Naive B cell (primary cell): ENCODE measurements around the gene RNF135. TPM values are rescaled to one million over a fixed set of nuclear protein-coding genes. Genes with fewer than 3 reads are reported as not detected.
A peak's percentile ranks its signal among the peaks of the same experiment; 100 is the strongest.
"Not testable (repeated sequence)": the region's sequence is repeated elsewhere in the genome, so short reads cannot be mapped to it uniquely, and the experiment has no call there.

Experiments used
- ATAC-seq, 2 donors: fragments of 150-1000 bp; cut with Tn5 transposase; 2 replicates each; pipeline ENCODE4 v1.10.0; 2021; ENCODE audit warnings: low read depth in 2 of 2, mild to moderate bottlenecking in 2 of 2, moderate library complexity in 2 of 2
- DNase-seq: peaks from one replicate; pipeline ENCODE4 v3.0.0; 2022
- H3K27ac Mint-ChIP-seq, 6 donors: one replicate each; pipeline ENCODE4 v1.8.0; 2020 to 2022; ENCODE audit warnings: mild to moderate bottlenecking in 6 of 6, mixed read lengths in 6 of 6, moderate library complexity in 5 of 6, inconsistent platforms in 2 of 6
- H3K27me3 Mint-ChIP-seq, 3 donors: one replicate each; pipeline ENCODE4 v1.8.0; 2021 to 2022; ENCODE audit warnings: mixed read lengths in 3 of 3, mild to moderate bottlenecking in 1 of 3
- H3K36me3 Mint-ChIP-seq, 2 donors: one replicate each; pipeline ENCODE4 v1.8.0; 2020 to 2022; ENCODE audit warnings: mixed read lengths in 2 of 2, inconsistent platforms in 1 of 2, mild to moderate bottlenecking in 1 of 2
- H3K4me1 Mint-ChIP-seq, 3 donors: one replicate each; pipeline ENCODE4 v1.8.0; 2020 to 2022; ENCODE audit warnings: mixed read lengths in 3 of 3, inconsistent platforms in 1 of 3, mild to moderate bottlenecking in 1 of 3, moderate library complexity in 1 of 3
- H3K4me3 Mint-ChIP-seq, 8 donors: one replicate each; pipeline ENCODE4 v1.8.0; 2020 to 2022; ENCODE audit warnings: mild to moderate bottlenecking in 8 of 8, mixed read lengths in 8 of 8, moderate library complexity in 8 of 8, inconsistent platforms in 2 of 8
- H3K9me3 Mint-ChIP-seq, 7 donors: one replicate each; pipeline ENCODE4 v1.8.0; 2020 to 2022; ENCODE audit warnings: mixed read lengths in 7 of 7, mild to moderate bottlenecking in 5 of 7, inconsistent platforms in 2 of 7, moderate library complexity in 1 of 7
- polyA plus RNA-seq, 6 donors: library from polyadenylated mRNA; unstranded; fragments of 300-500 nt; fragmentation: Illumina TruSeq; gene quantifications; one replicate each; pipeline ENCODE4 v1.2.3, GENCODE V29; 2021; ENCODE audit warnings: low read depth in 6 of 6

The RNF135 gene
- polyA plus RNA-seq, 6 donors from 2014 or later, result 34.0 to 50.2 (median 43.1) TPM

DNA sequence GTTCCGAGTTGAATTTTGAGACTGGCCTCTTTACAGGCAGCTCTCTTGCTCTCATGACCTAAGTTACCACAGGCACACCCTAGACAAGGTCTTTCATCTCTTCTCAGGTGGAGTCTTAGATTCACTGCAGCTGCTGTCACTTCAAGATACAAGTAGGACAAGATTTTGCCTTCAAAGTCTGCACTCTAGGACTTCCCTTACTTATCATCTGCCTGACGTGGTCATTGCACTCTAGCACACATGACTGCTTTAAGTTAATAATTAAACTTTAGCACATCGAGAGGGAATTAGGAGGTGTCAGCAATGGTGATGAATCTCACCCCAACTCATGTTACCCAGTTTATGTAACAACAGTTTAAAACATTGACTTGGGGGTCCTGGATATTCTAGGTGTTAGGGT, 25.6 kb downstream of the RNF135 start:
- Mint-ChIP-seq H3K9me3 (no peaks in the 10 kb centered on the region), H3K36me3 (peaks cover 13 to 20% of the 10 kb centered on the region in 2 donors), H3K4me3 (no peak overlapping the region), H3K27me3 (no peaks in the 10 kb centered on the region), H3K4me1 (no peaks in the 10 kb centered on the region), H3K27ac (no peak overlapping the region)
- ATAC-seq (no peak), DNase-seq (no peak)

DNA sequence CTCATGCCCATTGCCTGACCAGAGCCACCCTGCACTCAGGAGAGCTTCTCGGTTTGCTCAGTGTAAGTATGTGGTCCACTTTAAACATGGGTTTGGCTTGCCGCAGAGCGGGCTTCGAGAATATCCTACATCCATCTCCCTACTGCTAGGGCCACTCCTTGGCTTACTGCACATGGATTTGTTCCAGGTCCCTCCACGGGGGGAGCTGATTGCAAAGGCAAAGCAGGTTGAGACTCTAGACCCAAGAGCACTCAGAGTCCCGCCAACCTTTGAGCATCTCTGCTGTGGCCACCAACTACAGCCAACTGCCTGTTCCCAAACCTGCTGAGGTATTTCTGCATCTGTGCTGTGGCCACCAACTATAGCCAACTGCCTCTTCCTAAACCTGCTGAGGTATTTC, 26.4 kb downstream of the RNF135 start:
- no peaks in the 10 kb centered on the region for H3K27me3 Mint-ChIP-seq
- H3K36me3 Mint-ChIP-seq, result peaks cover 19 to 27% of the 10 kb centered on the region in 2 donors
- DNase-seq (no peak), ATAC-seq (no peak)
- H3K4me3 Mint-ChIP-seq, result no peak overlapping the region
- no peaks in the 10 kb centered on the region for H3K4me1 Mint-ChIP-seq
- no peaks in the 10 kb centered on the region for H3K9me3 Mint-ChIP-seq
- peak overlapping the region in 2 of 6 donors; percentile 47 to 59 for H3K27ac Mint-ChIP-seq

DNA sequence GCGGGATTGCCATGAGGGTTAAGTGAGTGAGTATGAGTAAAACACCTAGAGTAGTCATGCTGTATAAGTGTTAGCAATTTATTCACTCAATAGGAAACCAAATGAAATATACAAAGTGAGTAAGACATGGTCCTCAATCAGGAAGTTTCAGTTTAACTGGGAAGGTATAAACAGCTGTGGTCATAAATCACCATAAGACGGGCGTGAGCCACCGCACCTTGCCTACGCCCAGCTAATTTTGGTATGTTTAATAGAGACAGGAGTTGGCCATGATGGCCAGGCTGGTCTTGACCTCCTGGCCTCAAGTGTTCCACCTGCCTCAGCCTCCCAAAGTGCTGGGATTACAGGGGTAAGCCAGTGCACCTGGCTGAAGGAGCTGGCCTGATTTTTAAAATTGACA, 27.0 kb downstream of the RNF135 start:
- no peak for DNase-seq
- Mint-ChIP-seq H3K9me3 (no peaks in the 10 kb centered on the region), H3K27ac (peak overlapping the region in 2 of 6 donors; percentile 47 to 59), H3K36me3 (peaks cover 19 to 27% of the 10 kb centered on the region in 2 donors), H3K4me1 (no peaks in the 10 kb centered on the region), H3K27me3 (no peaks in the 10 kb centered on the region), H3K4me3 (no peak overlapping the region)
- ATAC-seq, result no peak

DNA sequence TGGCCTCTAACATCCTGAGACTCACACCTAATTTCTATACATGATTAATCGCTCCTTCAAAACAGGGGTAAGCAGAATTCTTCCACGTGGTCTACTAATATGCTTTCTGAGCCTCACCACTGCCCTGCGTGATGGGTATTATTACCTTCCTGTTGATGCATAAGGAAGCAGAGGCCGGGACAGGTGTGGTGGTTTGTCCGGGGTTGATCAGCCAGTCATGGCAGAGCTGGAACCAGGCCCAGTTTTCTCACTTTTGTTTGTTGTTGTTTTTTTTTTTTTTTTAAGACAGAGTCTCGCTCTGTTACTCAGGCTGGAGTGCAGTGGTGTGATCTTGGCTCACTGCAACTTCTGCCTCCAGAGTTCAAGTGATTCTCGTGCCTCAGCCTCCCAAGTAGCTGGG, 31.2 kb downstream of the RNF135 start:
- Mint-ChIP-seq H3K9me3 (peaks cover 0 to 3% (median 0%) of the 10 kb centered on the region in 7 donors), H3K27ac (peak overlapping the region in 1 of 6 donors; percentile 44), H3K27me3 (no peaks in the 10 kb centered on the region), H3K36me3 (peaks cover 19 to 27% of the 10 kb centered on the region in 2 donors), H3K4me1 (peaks cover 10 to 14% (median 13%) of the 10 kb centered on the region in 3 donors), H3K4me3 (no peak overlapping the region)
- DNase-seq, result no peak
- ATAC-seq, result no peak

DNA sequence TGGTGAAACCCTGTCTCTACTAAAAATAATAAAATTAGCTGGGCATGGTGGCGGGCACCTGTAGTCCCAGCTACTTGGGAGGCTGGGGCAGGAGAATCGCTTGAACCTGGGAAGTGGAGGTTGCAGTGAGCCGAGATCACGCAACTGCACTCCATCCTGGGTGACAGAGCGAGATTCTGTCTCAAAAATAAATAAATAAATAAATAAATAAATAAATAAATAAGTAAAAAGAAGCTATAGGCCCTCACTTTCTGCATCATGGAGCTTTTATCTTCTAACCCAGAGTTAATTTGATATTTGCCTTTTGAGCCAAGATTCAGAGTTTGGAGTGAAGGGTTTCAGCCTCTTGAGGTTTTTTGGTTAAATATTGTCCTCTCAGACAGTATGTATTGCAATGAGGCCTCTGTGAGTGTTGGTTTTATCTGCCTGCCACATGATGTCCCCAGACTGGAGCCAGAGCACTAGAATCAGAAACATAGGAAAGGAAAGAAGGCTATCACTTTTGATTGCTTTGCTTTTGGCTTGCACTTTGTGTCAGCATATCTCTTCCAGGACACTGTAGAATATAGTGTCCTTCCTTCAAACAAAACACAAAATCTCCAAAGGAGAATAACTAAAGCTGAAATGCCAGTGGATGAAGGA, 32.5 kb downstream of the RNF135 start:
- H3K36me3 Mint-ChIP-seq, result peaks cover 15 to 27% of the 10 kb centered on the region in 2 donors
- H3K4me1 Mint-ChIP-seq, result peaks cover 19 to 25% (median 19%) of the 10 kb centered on the region in 3 donors
- no peak for ATAC-seq
- H3K4me3 Mint-ChIP-seq, result peak overlapping the region in 1 of 8 donors; percentile 37
- no peak overlapping the region for H3K27ac Mint-ChIP-seq
- DNase-seq, result no peak
- H3K9me3 Mint-ChIP-seq, result peaks cover 0 to 3% (median 0%) of the 10 kb centered on the region in 7 donors
- no peaks in the 10 kb centered on the region for H3K27me3 Mint-ChIP-seq

DNA sequence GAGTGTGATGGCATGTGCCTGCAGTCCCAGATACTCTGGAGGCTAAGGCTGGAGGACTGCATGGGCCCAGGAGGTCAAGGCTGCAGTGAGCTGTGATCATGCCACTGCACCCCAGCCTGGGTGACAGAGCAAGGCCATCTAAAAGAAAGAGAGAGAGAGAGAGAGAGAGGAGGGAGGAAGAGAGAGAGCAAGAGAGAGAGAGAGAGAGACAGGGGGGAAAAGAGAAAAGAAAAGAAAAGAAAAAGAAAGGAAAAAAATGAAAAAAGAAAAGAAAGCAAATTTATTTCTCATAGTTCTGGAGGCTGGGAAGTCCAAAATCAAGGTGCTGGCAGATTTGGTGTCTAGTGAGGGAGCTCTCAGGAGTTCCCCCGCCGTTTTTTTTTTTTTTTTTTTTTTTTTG, 33.3 kb downstream of the RNF135 start:
- Mint-ChIP-seq H3K27ac (peak overlapping the region in 1 of 6 donors; percentile 42), H3K9me3 (peaks cover 0 to 3% (median 0%) of the 10 kb centered on the region in 7 donors), H3K4me3 (no peak overlapping the region), H3K27me3 (no peaks in the 10 kb centered on the region), H3K4me1 (peaks cover 23 to 31% (median 24%) of the 10 kb centered on the region in 3 donors), H3K36me3 (peaks cover 15 to 27% of the 10 kb centered on the region in 2 donors)
- ATAC-seq (no peak), DNase-seq (no peak)

DNA sequence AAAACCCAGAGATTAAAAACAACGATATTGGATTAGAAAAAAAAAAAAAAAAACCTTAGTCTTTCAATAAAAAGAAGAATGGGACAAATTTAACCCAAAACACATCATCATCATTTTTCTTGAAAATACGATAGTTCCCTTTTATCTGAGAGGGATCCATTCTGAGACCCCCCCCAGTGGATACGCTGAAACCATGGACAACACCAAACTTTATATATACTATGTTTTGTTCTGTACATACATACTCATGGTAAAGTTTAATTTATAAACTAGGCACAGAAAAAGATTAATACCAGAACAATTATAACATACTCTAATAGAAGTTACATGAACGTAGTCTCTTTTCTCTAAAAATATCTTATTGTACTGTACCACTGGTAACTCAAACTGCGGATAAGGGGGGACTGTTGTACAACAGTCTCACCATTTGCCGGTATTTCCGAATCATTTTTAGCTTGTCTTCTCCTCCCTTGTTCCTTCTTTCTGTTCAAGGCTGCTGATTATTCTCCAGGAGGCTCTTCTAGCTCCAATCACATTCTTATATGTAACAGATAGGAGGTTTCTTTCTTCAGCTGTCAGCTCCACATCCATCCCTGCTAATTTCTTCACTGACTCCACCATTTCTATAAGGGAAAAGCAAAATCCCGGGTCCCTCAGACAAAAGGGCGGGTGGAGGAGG, 37.0 kb downstream of the RNF135 start:
- peak overlapping the region; percentile 16 to 90 (median 88) for H3K27ac Mint-ChIP-seq
- no peaks in the 10 kb centered on the region for H3K27me3 Mint-ChIP-seq
- peak overlapping the region; percentile 93 to 97 (median 94) for H3K4me3 Mint-ChIP-seq
- H3K36me3 Mint-ChIP-seq, result peaks cover 0 to 16% of the 10 kb centered on the region in 2 donors
- ATAC-seq, result no peak
- no peak for DNase-seq
- peaks cover 0 to 3% (median 0%) of the 10 kb centered on the region in 7 donors for H3K9me3 Mint-ChIP-seq
- H3K4me1 Mint-ChIP-seq, result peaks cover 24 to 36% (median 29%) of the 10 kb centered on the region in 3 donors

DNA sequence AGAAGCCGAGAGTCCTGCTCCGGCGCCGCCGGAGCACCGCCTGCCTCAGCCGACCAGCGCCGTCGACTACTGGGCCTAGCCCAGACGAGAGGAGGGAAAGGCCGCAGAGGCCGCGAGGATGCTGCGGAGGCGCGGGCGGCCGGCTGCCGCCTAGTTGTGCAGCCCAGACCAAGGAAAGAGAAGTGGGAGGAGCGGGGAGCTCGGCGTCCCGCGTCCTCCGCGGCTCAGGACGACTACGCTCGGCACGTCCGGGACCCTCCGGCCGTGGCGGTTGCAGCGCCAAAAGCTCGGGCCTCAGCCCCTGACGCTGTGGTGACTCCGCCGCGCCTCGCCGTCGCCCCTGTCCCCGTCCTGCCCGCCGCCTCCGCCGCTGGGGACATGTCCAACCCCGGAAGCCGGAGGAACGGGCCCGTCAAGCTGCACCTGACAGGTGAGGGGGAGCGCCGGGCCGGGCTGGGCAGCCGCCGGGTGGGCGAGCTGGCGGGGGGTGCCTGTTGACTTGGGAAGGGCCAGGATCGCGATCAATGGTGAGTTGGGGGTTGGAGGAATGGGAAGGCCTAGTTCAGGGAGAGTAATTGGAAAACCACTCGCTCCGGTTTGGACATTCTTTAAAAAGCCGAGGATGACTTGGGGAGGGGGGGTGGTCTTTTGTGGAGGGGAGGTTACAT, 37.7 kb downstream of the RNF135 start:
- H3K9me3 Mint-ChIP-seq, result peaks cover 0 to 3% (median 0%) of the 10 kb centered on the region in 7 donors
- H3K4me3 Mint-ChIP-seq, result peak overlapping the region; percentile 93 to 97 (median 94)
- DNase-seq (peak; percentile 54), ATAC-seq (peak; percentile 75 to 86)
- peaks cover 24 to 36% (median 29%) of the 10 kb centered on the region in 3 donors for H3K4me1 Mint-ChIP-seq
- H3K27me3 Mint-ChIP-seq, result no peaks in the 10 kb centered on the region
- peak overlapping the region; percentile 75 to 97 (median 92) for H3K27ac Mint-ChIP-seq
- H3K36me3 Mint-ChIP-seq, result peaks cover 0 to 16% of the 10 kb centered on the region in 2 donors

DNA sequence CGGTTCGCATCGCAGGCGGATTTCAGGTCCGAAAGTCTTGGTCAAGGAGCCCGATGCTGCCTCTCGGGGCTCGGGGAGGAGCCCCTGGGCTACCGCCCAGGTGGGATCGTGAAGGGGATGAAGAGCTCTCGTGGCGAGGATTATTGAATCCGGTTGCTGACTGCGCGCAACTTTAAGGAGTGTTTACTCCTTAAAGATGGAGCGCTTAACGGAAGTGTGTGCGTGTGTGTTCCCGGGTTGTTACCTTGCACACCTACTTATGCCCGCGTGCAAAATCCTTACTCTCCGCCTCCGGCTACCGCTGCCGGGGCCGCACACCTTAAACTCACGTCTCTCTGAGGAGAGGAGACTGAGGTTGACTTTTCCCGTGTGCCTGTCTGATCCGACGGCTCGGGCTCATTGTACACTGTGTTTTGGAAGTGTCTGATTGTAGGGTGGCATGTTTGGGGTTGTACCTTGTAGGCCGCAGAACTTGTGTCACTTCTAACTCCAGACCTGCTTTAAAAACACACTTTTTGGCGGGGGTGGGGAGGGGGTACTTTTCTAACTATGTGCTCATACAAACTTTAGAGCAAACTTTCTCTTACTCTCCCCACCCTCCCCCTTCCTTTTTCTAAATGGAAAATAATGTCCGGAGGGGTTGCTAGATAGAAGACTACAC, 38.3 kb downstream of the RNF135 start:
- not testable (repeated sequence) for H3K27me3 Mint-ChIP-seq, DNase-seq, H3K9me3 Mint-ChIP-seq
- peak overlapping the region; percentile 75 to 97 (median 92) for H3K27ac Mint-ChIP-seq
- peak overlapping the region; percentile 93 to 97 (median 94) for H3K4me3 Mint-ChIP-seq
- H3K36me3 Mint-ChIP-seq, result peaks cover 0 to 12% of the 10 kb centered on the region in 2 donors
- peaks cover 22 to 36% (median 29%) of the 10 kb centered on the region in 3 donors for H3K4me1 Mint-ChIP-seq
- ATAC-seq, result peak; percentile 16 to 17

DNA sequence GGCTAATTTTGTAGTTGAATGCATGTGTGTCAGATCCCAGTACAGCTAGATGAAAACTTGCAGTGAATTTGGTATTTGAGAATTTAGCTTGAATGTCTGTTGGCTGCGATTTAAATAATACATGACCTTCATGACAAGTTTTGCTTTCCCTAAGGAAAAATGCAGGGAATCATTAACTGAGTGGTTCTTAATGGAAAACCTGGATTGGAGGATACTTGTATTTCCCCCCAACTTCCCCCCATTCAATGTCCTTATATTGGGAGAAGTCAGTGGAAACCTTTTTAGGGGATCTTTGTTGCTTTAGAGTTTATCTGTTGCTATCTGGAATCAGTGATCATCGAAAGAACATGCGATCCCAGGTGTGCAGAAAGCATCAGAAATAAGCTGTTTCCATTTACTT, 39.2 kb downstream of the RNF135 start:
- H3K27me3 Mint-ChIP-seq, ATAC-seq, DNase-seq, H3K36me3 Mint-ChIP-seq, H3K9me3 Mint-ChIP-seq: not testable (repeated sequence)
- Mint-ChIP-seq H3K4me3 (peak overlapping the region in 7 of 8 donors; percentile 1 to 97 (median 61)), H3K4me1 (peaks cover 21 to 36% (median 29%) of the 10 kb centered on the region in 3 donors), H3K27ac (peak overlapping the region in 1 of 6 donors; percentile 64)

DNA sequence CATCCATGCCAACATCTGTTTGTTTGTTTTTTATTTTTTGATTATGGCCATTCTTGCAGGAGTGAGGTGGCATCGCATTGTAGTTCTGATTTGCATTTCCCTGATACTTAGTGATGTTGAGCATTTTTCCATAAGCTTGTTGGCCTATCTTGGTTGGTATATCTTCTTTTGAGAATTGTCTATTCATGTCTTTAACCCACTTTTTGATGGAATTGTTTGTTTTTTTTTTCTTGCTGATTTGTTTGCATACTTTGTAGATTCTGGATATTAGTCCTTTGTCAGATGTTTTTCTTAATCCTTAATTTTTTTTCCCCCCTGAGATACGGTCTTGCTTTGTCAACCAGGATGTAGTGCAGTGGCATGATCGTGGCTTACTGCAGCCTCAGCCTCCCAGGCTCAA, 43.0 kb downstream of the RNF135 start:
- H3K4me1 Mint-ChIP-seq, result peaks cover 4 to 11% (median 8%) of the 10 kb centered on the region in 3 donors
- no peak for ATAC-seq
- H3K27me3 Mint-ChIP-seq, result no peaks in the 10 kb centered on the region
- DNase-seq, result no peak
- no peak overlapping the region for H3K4me3 Mint-ChIP-seq
- no peaks in the 10 kb centered on the region for H3K9me3 Mint-ChIP-seq
- H3K27ac Mint-ChIP-seq, result peak overlapping the region in 3 of 6 donors; percentile 41 to 68 (median 54)
- no peaks in the 10 kb centered on the region for H3K36me3 Mint-ChIP-seq

DNA sequence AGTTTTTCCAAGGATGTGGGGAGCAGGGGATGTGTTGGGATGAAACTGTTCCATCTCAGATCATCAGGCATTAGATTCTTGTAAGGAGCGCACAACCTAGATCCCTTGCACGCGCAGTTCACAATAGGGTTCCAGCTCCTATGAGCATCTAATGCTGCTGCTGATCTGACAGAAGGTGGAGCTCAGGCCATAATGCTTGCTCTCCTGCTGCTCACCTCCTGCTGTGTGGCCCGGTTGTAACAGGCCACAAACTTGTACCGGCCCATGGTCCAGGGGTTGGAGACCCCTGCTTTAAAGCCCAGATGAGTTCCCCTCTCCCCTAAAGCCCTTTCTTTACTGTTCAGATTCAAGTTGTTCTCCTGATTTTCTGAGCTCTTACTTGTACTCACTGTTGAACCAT, 44.8 kb downstream of the RNF135 start:
- DNase-seq, result no peak
- ATAC-seq, result no peak
- Mint-ChIP-seq H3K36me3 (no peaks in the 10 kb centered on the region), H3K27ac (peak overlapping the region in 1 of 6 donors; percentile 71), H3K9me3 (no peaks in the 10 kb centered on the region), H3K4me1 (peaks cover 0 to 1% (median 0%) of the 10 kb centered on the region in 3 donors), H3K27me3 (no peaks in the 10 kb centered on the region), H3K4me3 (no peak overlapping the region)

DNA sequence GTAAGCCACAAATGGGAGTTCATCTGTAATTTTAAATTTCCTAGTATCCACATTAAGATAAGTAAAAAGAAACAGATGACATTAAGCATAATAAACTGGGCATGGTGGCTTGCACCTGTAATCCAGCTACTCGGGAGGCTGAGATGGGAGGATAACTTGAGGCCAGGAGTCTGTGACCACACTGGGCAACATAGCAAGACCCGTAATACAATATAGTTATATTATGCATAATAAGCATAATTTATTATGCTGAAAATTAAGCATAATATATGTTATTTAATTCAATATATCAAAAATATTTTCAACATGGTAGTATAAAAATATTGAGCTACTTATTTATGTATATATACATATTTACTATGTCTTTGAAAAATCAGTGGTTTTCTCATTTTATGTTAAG, 48.2 kb downstream of the RNF135 start:
- Mint-ChIP-seq H3K9me3 (no peaks in the 10 kb centered on the region), H3K4me3 (no peak overlapping the region), H3K36me3 (no peaks in the 10 kb centered on the region), H3K27me3 (no peaks in the 10 kb centered on the region), H3K4me1 (peaks cover 0 to 1% (median 0%) of the 10 kb centered on the region in 3 donors), H3K27ac (no peak overlapping the region)
- no peak for DNase-seq
- no peak for ATAC-seq
